Fibroblast of pulmonary artery (primary cell): ENCODE data around the gene UBAP1.
"Not testable (repeated sequence)": the region's sequence is repeated elsewhere in the genome, so short reads cannot be mapped to it uniquely, and the experiment has no call there.

Experiments used
- DNase-seq: peaks from one replicate; pipeline ENCODE4 v3.0.0-alpha.2; 2010; ENCODE audit warnings: low read depth
- H3K4me3 ChIP-seq: replicated peaks from 2 replicates; pipeline ENCODE4 v1.5.1; 2011; ENCODE audit warnings: low read depth, mild to moderate bottlenecking, control low read depth, low read length, moderate library complexity
- CTCF ChIP-seq: IDR thresholded peaks from 2 replicates; pipeline ENCODE4 v1.5.1; 2011; ENCODE audit warnings: mild to moderate bottlenecking, control low read depth, low read length, inconsistent platforms; ENCODE audit errors: missing control alignments

Gene UBAP1

GRCh38 chr9:34267660-34268059 is 88.8 kb downstream of the UBAP1 start:
- DNase-seq, result no peak
- no peak for TF ChIP-seq CTCF
- H3K4me3 ChIP-seq, result no peak overlapping the region

- no peak overlapping the region for H3K4me3 ChIP-seq
- TF ChIP-seq CTCF, result no peak
These were observed 92.6 kb downstream of the UBAP1 start for GRCh38 chr9:34271265-34272006.

DNA sequence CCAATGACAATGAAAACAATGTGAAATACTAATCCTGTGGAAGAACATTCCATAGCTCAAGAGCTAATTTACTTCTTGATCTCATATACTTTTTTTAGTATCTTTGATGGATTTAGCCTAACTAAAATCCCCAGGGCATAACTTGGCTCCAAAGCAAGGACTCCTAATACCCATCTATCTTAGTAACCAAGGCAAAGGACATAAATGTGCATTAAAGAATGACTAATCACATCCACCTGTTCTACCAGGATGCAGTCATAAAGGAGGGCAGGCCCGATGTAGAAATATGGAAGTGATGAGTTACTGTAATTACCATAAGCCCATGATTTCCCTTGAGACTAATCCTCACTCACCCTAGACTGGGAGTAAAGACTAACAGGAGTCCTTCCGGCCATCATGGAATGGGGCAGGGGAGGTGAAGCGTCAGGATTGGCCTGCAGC is 93.3 kb downstream of the UBAP1 start:
- no peak for TF ChIP-seq CTCF
- no peak overlapping the region for H3K4me3 ChIP-seq
- no peak for DNase-seq

More at GRCh38 chr9:34271265-34272006, 92.6 kb downstream of the UBAP1 start:
- DNase-seq, result no peak

- not testable (repeated sequence) for H3K4me3 ChIP-seq, DNase-seq
These were observed 94.7 kb downstream of the UBAP1 start for GRCh38 chr9:34273588-34273987.

- no peak for TF ChIP-seq CTCF
- no peak for DNase-seq
- no peak overlapping the region for H3K4me3 ChIP-seq
These were observed 97.0 kb downstream of the UBAP1 start for GRCh38 chr9:34275811-34276210.

DNA sequence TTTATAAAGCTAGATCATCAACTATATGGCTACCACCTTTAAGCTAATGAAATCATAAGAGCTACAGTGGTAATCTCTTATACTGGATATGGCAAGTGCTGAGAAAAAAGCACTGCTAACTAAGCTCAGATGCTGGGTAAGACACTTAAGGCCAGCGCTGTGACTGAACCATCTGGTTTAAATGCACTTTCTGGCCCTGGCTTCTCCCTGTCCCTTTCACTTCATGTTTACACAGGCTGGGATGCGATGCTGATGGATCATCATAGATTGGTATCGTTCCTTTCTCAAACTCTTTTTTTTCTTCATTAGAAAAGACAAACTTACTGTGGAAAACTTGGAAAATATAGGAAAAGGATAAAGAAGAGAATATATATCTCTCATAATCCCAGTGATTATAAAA is 97.9 kb downstream of the UBAP1 start:
- no peak for DNase-seq
- H3K4me3 ChIP-seq, result no peak overlapping the region
- TF ChIP-seq CTCF, result no peak

- TF ChIP-seq CTCF, result no peak
- DNase-seq, result peak; percentile 43
- no peak overlapping the region for H3K4me3 ChIP-seq
These were observed 100.6 kb downstream of the UBAP1 start for GRCh38 chr9:34279411-34279810.
